Testis (tissue), 3 donors: ENCODE data around the gene GMDS. TPM values are rescaled to one million over a fixed set of nuclear protein-coding genes. Genes with fewer than 3 reads are reported as not detected.

Experiments used
- DNase-seq: peaks from one replicate; pipeline ENCODE4 v3.0.0-alpha.2; 2019
- H3K27ac ChIP-seq, 2 donors: fragments of 200-600 bp; sonication (generic); one replicate each; pipeline ENCODE4 v1.5.1; 2019
- H3K27me3 ChIP-seq: fragments of 200-600 bp; sonication (generic); one replicate; pipeline ENCODE4 v1.5.1; 2019
- H3K36me3 ChIP-seq: fragments of 200-600 bp; sonication (generic); one replicate; pipeline ENCODE4 v1.5.1; 2017; ENCODE audit warnings: low read depth; ENCODE audit errors: missing control alignments
- H3K4me1 ChIP-seq: fragments of 200-600 bp; sonication (generic); one replicate; pipeline ENCODE4 v1.5.1; 2019
- H3K4me3 ChIP-seq, 2 donors: fragments of 200-600 bp; sonication (generic); one replicate each; pipeline ENCODE4 v1.5.1; 2017 to 2019
- H3K9me3 ChIP-seq: fragments of 200-600 bp; sonication (generic); one replicate; pipeline ENCODE4 v1.5.1; 2017
- CTCF ChIP-seq, 3 experiments: fragments of 450-650 bp in 2 of 3; fragments of 200-600 bp in 1 of 3; sonication (generic) in 1 of 3; IDR thresholded peaks; one replicate each; pipeline ENCODE4 v1.5.1; 2016 to 2019; ENCODE audit warnings: antibody characterized with exemption in 3 of 3, mild to moderate bottlenecking in 2 of 3, moderate library complexity in 1 of 3
- POLR2A ChIP-seq: fragments of 450-650 bp; IDR thresholded peaks from one replicate; pipeline ENCODE4 v1.6.1; 2017; ENCODE audit warnings: antibody characterized with exemption, mild to moderate bottlenecking, moderate library complexity
- whole genome bisulfite sequencing, 2 donors: methylation state at CpG; one replicate each; pipeline ENCODE4 v1.1.5; 2018; 5-methylcytosine and 5-hydroxymethylcytosine counted together
- intact Hi-C: fragments of 100-400 bp; cut with DNase I; formaldehyde crosslinking; loops from one replicate; pipeline ENCODE4 v1.15.1; 2023; ENCODE audit warnings: low total_unique reads
- polyA plus RNA-seq: library from polyadenylated mRNA; stranded (reverse); fragments of 350-450 nt; fragmentation: Illumina TruSeq; extraction: RNeasy Lipid Tissue Mini Kit (QIAGEN cat#74804); gene quantifications from one replicate; pipeline ENCODE4 v1.2.3, GENCODE V29; 2014; ENCODE audit warnings: low read depth, low replicate concordance; ENCODE audit not compliant: insufficient read depth
- total RNA-seq, 2 donors: library from RNA; depleted of rRNA; stranded (reverse); fragments of >200 nt; gene quantifications; one replicate each; pipeline ENCODE4 v1.2.3, GENCODE V29; 2016

GMDS gene
- total and polyA plus RNA-seq, 3 donors from 2014 or later = 19.6 to 31.1 (median 22.2) TPM

GRCh38 chr6:2220154-2220553, 25.3 kb downstream of the GMDS start:
- H3K4me1 ChIP-seq = peaks cover 6% of the 10 kb centered on the region
- H3K27me3 ChIP-seq = no peaks in the 10 kb centered on the region
- 94 to 97% methylated on average over 6 of the region's 6 CpGs for WGBS, 2 donors
- H3K4me3 ChIP-seq = no peak overlapping the region
- no peak for DNase-seq
- H3K9me3 ChIP-seq = no peaks in the 10 kb centered on the region
- no peaks in the 10 kb centered on the region for H3K36me3 ChIP-seq
- TF ChIP-seq CTCF (IDR thresholded peaks at IDR 0.05) = no peak
- TF ChIP-seq POLR2A = no peak
- no peak overlapping the region for H3K27ac ChIP-seq
- intact Hi-C loops = no loop called here

- Histone ChIP-seq H3K36me3 (no peaks in the 10 kb centered on the region), H3K27ac (no peak overlapping the region), H3K4me3 (no peak overlapping the region), H3K27me3 (no peaks in the 10 kb centered on the region), H3K9me3 (no peaks in the 10 kb centered on the region), H3K4me1 (peaks cover 6% of the 10 kb centered on the region)
- intact Hi-C loops = no loop called here
- 85 to 93% methylated on average over 6 of the region's 6 CpGs for WGBS, 2 donors
- TF ChIP-seq POLR2A (no peak), CTCF (IDR thresholded peaks at IDR 0.05) (no peak)
- no peak for DNase-seq
Observed at GRCh38 chr6:2218866-2219265, 26.5 kb downstream of the GMDS start.

GRCh38 chr6:2216794-2217383, 28.5 kb downstream of the GMDS start:
- no peaks in the 10 kb centered on the region for H3K36me3 ChIP-seq
- no peak for DNase-seq
- no peaks in the 10 kb centered on the region for H3K9me3 ChIP-seq
- H3K27me3 ChIP-seq = no peaks in the 10 kb centered on the region
- no peak overlapping the region for H3K27ac ChIP-seq
- H3K4me3 ChIP-seq = no peak overlapping the region
- no peak for TF ChIP-seq POLR2A
- TF ChIP-seq CTCF (IDR thresholded peaks at IDR 0.05) = no peak
- intact Hi-C loops = no loop called here
- no peaks in the 10 kb centered on the region for H3K4me1 ChIP-seq
- WGBS, 2 donors = 95 to 96% methylated on average over 10 to 13 of the region's 13 CpGs

- Histone ChIP-seq H3K4me3 (no peak overlapping the region), H3K27ac (no peak overlapping the region), H3K27me3 (no peaks in the 10 kb centered on the region), H3K9me3 (no peaks in the 10 kb centered on the region), H3K36me3 (no peaks in the 10 kb centered on the region), H3K4me1 (no peaks in the 10 kb centered on the region)
- DNase-seq = no peak
- intact Hi-C loops = no loop called here
- WGBS, 2 donors = 82% methylated on average over 3 of the region's 3 CpGs
- TF ChIP-seq POLR2A = no peak
- TF ChIP-seq CTCF (IDR thresholded peaks at IDR 0.05) = no peak
Observed at GRCh38 chr6:2215342-2215741, 30.1 kb downstream of the GMDS start.

- WGBS, 2 donors = 66 to 92% methylated on average over 2 of the region's 2 CpGs
- TF ChIP-seq CTCF (IDR thresholded peaks at IDR 0.05) (no peak), POLR2A (no peak)
- Histone ChIP-seq H3K9me3 (no peaks in the 10 kb centered on the region), H3K27ac (no peak overlapping the region), H3K4me3 (no peak overlapping the region), H3K27me3 (no peaks in the 10 kb centered on the region), H3K36me3 (no peaks in the 10 kb centered on the region), H3K4me1 (no peaks in the 10 kb centered on the region)
- intact Hi-C loops = no loop called here
- no peak for DNase-seq
Observed at GRCh38 chr6:2213086-2213485, 32.3 kb downstream of the GMDS start.
